Hepatocyte (in vitro differentiated cells): ENCODE data around the gene CEACAM1.

ENCODE experiments used
- CTCF ChIP-seq: fragments of 200-600 bp; sonication (generic); IDR thresholded peaks from 2 replicates; pipeline ENCODE4 v1.5.1; 2016; ENCODE audit warnings: antibody characterized with exemption, mild to moderate bottlenecking; ENCODE audit not compliant: poor library complexity
- EZH2phosphoT487 ChIP-seq: fragments of 200-600 bp; sonication (generic); IDR thresholded peaks from one replicate; pipeline ENCODE4 v1.6.1; 2018; ENCODE audit warnings: antibody characterized with exemption, mild to moderate bottlenecking, low read depth, moderate library complexity; ENCODE audit not compliant: unreplicated experiment, severe bottlenecking

- TF ChIP-seq EZH2phosphoT487 (no peak), CTCF (no peak)
Measured at GRCh38 chr19:42488783-42489521, 39.3 kb downstream of the CEACAM1 start.
